ENCODE results near the gene NRSN1.
"Not testable (repeated sequence)": the region's sequence is repeated elsewhere in the genome, so short reads cannot be mapped to it uniquely, and the experiment has no call there.

The NRSN1 gene

DNA sequence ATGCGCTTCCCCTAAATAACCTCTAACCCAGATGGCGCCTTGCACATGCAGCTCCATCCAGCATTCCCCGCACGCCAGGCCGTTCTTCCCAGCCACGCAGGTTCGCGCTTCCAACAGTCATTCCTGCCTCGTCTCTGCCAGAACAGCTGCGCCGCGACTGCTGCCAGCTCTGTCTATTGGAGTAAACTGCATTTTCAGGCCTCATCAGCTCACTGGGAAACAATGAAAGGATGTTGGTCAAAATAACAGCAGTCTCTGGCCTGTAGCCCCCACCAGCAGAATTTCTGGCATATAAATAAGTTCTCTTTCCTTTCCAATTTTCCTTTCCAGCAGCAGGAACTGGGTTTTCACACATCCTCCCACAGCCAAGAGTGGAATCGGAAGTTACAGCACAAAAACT lies 14.6 kb downstream of the NRSN1 start:
- DNase-seq (ENCODE audit: low read depth in 2 of 2) = no peak

DNA sequence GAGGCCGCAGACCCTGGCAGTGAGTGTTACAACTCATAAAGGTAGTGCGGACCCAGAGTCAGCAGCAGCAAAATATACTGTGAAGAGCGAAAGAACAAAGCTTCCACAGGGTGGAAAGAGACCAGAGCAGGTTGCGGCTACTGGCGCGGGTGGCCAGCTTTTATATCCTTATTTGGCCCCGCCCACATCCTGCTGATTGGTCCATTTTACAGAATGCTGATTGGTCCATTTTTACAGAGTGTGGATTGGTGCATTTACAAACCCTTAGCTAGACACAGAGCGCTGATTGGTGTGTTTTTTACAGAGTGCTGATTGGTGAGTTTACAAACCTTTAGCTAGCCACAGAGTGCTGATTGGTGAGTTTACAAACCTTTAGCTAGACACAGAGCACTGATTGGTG lies 16.7 kb downstream of the NRSN1 start:
- not testable (repeated sequence) for DNase-seq (ENCODE audit: low read depth in 2 of 2)

GRCh38 chr6:24145690-24146131 lies 19.7 kb downstream of the NRSN1 start:
- no peak for DNase-seq (ENCODE audit: low read depth in 2 of 2)

GRCh38 chr6:24146871-24147270 lies 20.9 kb downstream of the NRSN1 start:
- no peak for DNase-seq (ENCODE audit: low read depth in 2 of 2)

DNA sequence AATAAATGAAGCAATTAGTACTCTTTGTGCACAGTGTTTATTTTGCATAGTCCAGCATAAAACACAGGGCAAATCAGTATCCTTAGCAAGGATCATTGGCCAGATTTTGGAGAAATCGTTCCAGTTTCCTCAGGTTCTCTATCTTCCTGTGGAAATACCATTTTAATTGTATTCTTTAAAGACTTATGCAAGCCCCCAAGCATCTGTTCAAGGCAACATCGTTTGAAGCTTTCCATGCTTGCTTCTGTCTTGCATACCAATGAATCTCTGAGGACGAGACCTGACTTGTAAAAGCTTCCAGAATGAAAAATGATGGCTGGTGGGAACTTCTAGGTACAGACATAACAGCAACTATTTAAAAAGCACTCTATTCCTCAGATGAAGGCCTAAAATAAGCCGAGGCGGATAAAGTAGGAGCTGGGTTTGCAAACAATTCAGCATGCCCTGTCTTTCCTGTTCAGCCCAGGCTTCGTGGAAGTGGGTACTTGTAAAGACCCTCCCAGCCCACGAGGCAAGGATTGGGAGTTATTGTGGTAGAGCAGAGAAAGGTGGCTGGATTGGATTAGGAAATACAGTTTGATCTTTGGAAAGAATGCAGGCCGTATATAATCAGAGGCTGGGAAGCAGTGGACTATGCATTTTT lies 21.6 kb downstream of the NRSN1 start:
- no peak for DNase-seq (ENCODE audit: low read depth in 2 of 2)

GRCh38 chr6:24148154-24148570 lies 22.1 kb downstream of the NRSN1 start:
- no peak for DNase-seq (ENCODE audit: low read depth in 2 of 2)

DNA sequence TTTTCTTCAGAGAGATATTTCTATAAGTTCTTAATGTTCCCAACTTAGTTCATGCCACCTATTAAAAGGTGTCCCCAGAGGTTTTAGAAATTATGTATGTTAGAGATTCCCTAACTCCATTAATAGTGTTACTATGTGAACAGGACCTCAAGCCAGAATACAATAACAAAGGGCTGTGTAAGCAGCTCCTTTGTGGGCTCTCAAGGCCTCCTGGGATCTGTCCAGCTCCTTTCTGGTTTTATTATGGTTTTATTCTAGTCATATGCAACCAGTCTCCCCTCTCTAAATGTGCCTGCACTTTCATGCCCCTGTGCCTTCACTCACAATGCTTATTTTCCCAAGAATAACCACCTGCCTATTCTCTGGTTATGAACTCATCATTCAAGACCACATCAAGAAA lies 22.7 kb downstream of the NRSN1 start:
- no peak for DNase-seq (ENCODE audit: low read depth in 2 of 2)

DNA sequence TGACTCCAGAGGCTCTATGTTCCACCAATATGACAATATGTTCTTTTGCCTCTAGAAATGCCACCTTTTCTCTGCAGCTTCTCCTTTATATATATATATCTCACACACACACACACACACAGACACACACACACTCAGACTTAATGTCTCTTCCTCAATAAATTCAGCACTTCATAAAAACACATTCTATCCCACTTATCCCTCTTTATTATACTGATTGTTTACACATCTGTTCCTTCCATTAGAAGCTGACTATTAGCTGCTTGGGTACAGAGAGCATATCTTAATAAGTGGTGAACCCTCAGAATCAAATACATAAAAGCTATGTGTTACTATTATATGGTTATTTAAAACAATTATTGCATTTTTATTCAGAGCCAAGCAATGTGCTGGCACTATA lies 23.3 kb downstream of the NRSN1 start:
- no peak for DNase-seq (ENCODE audit: low read depth in 2 of 2)

DNA sequence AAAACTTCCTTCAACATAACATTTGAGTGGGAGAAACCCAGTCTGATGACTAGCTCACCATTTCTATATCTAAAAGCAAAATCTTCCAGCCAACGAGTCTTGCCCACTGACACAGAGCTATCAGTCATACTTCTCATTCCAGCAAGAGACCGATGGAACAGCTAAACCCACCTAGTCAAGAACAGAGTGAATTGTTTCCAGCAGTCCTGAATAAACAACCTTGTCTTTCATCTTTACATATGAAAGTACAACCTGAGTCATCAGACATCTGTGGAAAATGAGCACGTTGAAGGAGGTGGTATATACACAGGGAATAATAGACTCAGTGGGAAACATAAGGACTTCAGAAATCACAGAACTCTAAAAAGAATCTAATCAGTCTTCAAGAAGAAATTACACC lies 23.8 kb downstream of the NRSN1 start:
- no peak for DNase-seq (ENCODE audit: low read depth in 2 of 2)

DNA sequence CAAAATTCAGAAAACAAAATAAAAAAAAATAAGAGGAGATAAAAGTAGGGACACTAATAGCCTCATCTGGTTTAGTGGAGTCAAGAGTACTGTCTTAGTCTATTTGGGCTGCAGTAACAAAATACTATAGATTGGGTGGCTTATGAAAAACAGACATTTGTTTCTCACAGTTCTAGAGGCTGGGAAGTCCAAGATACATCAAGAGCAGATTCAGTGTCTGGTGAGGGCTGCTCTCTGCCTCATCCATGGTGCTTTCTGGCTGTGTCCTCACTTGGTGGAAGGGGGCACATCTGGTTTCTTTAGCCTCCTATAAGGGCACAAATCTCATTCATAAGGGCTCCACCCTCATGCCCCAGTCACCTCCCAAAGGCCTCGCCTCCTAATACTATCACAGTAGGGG lies 26.0 kb downstream of the NRSN1 start:
- no peak for DNase-seq (ENCODE audit: low read depth in 2 of 2)

DNA sequence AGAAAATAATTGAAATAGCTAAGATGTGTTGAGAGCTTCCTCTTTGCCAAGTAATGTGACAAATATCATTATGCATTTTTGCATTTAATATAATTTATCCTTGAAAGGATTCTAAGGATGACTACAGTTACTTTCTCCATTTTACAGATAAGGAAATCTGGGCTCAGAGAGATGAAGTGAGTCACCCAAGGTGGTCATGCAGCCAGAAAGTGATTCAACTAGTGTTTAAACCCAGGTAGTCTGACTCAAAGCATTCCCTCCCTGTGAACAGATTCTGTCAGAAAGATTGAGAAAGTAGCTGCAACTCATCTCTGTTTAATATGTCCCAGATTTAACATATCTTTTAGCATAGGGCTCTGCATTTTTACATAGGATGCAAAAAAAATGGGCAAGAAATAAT lies 28.1 kb downstream of the NRSN1 start:
- no peak for DNase-seq (ENCODE audit: low read depth in 2 of 2)

GRCh38 chr6:24157886-24158285 lies 31.9 kb downstream of the NRSN1 start:
- DNase-seq (ENCODE audit: low read depth in 2 of 2) = no peak

DNA sequence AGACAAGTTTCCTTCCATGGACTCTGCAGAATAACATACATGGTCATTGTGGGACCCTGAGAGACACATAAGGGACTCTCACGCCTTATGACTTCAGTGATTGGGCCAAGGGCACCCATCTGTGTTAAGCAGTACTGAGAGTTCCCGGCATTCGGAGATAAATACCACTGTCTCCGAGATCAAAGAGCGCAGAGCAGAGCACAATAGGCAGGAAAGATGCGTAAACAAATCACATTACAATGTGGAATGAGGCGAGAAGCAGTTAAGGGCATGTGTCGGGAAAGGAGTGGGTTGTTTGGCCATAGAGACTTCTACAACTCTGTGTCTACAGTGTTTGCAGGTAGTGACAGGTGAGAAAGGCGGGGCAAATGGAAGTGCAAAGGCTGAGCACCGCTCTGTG lies 57.6 kb downstream of the NRSN1 start:
- no peak for DNase-seq (ENCODE audit: low read depth in 2 of 2)

DNA sequence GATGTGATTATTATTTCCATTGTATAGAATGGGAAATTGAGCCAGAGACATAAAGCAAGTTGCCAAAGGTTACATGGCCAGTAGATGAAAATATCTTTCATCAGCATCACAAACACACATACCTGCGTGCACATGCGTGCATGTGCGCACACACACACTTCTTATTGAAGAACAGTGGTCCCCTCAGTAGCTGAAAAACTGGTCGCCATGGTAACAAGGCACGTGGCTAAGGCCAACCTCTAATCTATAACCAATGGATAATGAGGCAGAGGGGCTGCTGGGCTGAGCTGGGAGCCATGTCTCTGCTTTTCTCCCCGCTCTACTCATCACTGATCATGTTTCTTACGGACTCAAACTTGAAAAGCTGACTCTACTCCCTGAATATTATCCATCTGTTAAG lies 60.3 kb downstream of the NRSN1 start:
- DNase-seq (ENCODE audit: low read depth in 2 of 2) = no peak

DNA sequence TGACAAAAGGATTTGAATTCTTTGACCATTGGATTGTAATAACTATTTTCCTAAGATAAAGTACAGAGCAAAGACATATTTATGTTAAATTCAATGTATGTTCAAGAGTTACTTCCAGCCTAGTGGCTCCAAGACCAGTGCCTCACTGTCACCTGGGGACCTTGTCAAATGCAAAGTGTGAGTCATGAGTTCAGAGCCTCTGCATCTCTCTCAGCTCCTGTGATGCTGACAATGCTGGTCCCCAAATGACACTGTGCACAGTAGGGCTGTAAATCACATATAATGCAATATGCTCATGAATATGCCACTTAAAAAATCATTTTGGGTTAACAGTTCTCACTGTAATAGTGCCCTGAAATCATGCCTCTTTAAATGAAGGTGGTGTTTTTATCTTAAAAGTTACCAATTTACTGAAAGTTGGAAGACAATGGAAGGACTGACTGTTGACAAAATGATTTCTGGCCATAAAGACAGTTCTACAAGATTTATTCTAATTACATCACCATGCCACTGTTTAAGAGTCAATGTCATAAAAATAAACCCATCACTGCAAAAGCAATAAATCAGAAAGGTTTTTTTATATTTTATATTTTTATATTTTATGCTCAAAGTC lies 62.1 kb downstream of the NRSN1 start:
- DNase-seq (ENCODE audit: low read depth in 2 of 2) = no peak

- no peak for DNase-seq (ENCODE audit: low read depth in 2 of 2)
Observed at GRCh38 chr6:24188578-24189080, 62.6 kb downstream of the NRSN1 start.

DNA sequence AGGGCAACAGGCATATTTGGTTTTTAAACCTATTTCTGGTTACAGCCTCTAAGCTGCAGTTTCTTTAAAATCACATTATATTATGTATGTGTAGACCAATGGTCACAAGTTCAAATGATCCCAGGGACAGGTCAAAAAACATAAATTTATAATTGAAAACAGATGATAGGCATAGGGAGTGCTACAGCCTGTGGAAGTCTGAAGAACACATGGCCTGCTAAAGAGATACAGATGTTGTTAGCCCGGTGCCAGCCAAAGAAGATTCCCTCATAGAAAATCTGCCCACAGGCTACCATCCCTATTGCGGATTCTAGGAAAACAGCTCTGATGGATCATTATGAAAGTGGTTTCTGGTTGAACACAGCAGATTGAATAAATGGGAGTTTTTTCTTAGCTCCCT lies 65.3 kb downstream of the NRSN1 start:
- no peak for DNase-seq (ENCODE audit: low read depth in 2 of 2)

DNA sequence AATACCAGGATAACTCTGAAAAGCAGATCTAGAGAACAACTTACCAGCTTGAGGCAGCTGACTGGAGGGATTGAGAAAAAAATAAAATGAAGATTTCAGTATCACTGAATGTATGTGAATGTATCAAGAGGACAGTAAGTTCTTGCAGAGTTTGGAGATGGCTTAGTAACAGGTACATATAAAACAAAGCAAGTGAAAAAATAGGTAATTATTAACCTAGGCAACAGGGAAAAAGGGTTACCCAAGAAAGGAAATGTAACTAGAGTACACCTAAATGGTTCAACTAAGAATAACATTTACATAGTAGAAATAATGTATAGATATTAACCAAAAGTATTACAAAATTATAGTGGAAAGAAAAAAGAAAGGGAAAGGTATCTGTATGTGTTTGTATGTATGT lies 67.3 kb downstream of the NRSN1 start:
- no peak for DNase-seq (ENCODE audit: low read depth in 2 of 2)

DNA sequence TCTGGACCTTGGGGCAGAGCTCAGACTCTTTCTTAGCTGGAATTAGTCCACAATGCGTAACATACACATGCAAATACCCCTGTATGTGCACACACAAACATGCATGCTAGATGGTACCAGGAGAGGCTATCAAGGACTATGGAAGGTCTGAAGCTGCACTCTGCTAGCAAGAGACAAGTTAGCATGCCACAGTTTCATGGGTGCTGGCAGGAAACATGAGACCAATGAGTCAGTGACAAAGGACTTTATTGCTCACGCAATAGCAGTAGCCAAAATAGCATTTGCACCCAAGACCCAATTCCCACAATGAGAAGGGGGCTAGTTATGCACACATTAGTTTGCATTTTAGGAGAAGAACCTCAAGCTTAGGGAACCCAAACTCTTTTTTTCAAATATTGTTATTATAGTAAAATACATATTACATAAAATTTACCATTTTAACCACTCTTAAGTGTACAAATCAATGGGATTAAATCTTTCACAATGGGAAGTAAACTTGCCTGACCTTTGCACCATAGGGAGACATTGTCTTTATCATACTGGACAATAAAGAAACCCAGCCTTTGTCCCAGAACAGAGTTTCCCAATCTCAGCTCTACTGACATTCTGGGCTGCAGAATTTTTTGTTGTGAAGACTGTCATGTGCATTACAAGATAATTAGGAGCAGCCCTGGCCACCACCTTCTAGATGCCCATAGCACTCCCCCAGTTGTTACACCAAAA lies 69.1 kb downstream of the NRSN1 start:
- no peak for DNase-seq (ENCODE audit: low read depth in 2 of 2)

- no peak for DNase-seq (ENCODE audit: low read depth in 2 of 2)
Observed at GRCh38 chr6:24195836-24196597, 70.0 kb downstream of the NRSN1 start.
